Nucleus accumbens (tissue), 56 donors: ENCODE measurements around the gene TCEAL9.
"Not testable (repeated sequence)": the region's sequence is repeated elsewhere in the genome, so short reads cannot be mapped to it uniquely, and the experiment has no call there.

Source experiments
- DNase-seq, 56 donors: peaks; one replicate each; lab custom pipeline; 2025; lab: John Stamatoyannopoulos, UW

Gene TCEAL9

DNA sequence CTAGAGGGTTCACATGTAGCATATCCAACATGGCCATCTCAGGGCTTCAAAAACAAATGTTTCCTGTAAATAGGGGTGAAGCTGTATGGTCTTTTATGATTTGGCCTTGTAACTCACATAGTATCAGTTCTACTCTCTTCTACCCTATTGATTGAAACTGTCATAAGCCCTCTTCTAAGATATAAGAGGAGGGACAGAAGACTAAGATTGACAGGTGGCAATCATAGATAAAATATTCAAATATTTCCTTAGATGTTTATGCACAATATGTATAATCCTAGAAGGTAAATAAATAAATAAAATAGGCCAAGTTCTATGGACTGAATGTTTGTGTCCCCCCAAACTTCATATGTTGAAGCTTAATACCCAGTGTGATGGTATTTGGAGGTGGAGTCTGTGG, 13.2 kb downstream of the TCEAL9 start:
- DNase-seq, result no peak

DNA sequence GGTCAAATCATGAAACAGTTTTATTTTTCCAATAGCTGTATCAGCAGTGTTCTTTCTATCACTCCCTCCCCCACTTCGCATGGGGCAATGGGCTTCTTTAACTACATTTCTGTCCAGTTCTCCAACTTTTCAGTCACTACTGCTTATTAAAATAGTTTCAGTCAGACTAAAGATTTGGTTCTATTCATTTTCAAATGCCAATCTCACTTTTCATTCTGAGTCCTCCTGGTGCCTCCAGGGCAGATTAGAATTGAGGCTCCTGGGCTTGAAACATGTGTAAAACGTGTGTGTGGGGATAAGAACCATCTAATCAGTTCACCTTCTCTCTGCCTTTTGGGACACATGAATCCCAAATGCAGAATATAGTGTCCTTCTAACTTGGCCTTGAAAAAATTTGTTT, 16.6 kb downstream of the TCEAL9 start:
- DNase-seq, result no peak

DNA sequence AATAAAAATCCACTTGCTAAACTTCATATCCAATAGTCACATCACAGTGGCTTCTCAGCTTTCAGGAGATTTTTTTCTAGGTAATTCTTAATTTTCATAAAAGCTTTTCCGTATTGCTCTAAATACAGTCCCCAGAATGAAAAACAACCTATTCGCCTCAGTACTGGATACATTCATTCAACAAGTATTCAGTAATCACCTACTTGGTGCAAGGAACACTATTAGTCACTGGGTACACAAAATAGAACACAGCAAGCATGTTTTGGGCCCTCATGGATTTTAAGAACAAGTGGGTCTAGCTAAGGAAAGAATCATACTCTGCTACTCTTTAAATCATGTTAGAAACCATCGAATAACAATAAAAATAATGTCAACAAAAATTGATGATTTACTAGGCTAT, 17.3 kb downstream of the TCEAL9 start:
- no peak for DNase-seq

DNA sequence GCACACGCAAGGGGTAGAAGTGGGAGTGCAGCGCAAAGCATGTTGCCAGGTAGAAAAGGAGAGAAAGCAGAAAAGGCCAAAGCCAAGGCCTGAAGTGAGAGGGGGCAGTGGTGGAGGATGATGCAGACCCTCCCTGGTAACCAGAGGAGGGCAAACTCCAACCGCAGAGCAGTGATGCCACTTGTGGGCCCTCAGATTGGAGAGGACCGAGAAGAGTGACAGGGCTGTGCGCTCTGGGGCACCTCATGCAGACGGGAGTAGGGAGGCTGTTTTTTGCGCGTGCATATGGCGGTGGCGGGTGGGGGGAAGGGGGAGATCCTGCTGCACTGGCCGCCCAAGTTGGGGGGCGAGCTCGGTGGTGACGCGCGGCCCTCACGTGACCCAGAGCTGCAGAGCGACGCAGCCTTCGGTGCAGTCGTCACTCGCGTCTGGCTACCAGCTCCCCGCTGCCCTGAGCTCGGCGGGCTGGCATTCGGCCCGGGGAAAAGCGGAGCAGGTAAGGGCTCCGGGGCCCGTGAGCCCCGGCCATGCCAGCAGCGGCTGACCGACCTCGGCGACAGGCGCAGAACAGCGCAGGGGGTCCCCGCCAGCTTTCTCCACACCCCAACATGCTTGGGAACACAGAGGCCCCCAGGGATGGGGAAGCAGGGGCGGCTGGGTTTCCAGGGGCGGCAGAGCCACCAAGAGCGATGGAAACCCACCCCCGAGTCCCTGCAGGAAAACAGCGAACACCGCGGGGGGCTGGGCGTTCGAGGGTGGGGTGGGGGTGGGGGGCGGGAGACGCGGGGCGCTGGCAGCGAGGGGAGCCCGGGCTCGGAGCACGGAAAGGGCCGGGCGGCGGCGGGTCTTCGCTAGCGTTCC, 20.0 kb downstream of the TCEAL9 start, which contains the start of gene BEX3:
BEX3 (plus strand) TSS at position 421 of the 861 bp plus-strand sequence. CDS start 984 bp downstream, outside the sequence.
- DNase-seq, result peak in 55 of 56 donors; percentile 0 to 79 (median 49)

DNA sequence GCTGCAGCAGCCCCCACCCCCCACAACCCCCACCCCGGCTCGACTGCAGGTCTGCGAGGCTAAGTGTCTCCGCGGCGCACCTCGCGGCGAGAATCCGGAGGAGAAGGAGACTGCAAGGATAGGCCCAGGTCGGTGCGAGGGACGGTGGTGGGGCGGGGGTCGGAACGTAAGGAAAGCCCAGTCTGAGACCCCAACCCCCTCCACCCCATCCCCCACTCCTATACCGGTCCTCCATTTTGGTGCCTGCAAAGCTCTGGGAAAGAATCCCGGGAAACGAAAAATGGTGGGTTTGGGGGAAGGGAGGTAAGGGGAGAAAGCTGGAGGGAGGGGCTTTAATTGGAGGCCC, 20.6 kb downstream of the TCEAL9 start:
- DNase-seq, result peak in 25 of 56 donors; percentile 0 to 34 (median 12)

DNA sequence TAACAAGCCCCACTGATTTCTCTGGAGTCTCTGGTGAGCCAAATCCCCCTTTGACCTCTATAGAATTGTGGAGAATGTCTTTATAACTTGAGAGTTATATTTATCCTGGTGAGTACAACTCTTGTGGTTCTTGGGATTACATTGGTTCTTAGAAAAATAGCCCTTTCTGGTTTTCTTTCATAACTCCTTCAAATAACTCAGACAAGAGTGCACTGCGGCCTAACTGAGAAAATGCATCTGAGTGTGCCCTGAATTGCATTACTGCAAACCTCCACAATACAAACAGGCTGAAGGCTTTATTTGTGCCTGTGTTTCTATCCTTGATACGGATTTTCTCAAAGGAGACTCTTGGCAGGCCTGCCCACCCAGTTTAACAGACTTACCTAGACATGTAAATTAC, 22.7 kb downstream of the TCEAL9 start:
- DNase-seq, result no peak

DNA sequence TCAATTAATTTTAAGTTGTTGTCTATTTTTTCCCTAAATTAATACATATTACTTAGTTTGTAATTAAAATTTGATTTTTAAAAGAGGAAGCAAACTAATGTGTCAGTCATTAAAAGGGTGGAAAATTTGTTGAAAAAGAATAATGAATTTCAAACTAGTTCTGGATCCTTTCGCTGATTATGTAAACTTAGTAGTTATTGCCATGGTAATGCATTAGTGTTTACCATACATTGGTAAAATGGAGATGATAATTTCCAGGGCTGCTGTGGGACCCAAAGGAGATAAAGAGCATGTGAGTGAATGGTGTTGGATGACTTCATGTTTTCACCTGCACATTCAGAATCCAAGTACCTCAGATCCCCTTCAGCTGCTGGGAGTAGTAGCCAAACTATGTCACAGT, 26.6 kb downstream of the TCEAL9 start:
- no peak for DNase-seq

DNA sequence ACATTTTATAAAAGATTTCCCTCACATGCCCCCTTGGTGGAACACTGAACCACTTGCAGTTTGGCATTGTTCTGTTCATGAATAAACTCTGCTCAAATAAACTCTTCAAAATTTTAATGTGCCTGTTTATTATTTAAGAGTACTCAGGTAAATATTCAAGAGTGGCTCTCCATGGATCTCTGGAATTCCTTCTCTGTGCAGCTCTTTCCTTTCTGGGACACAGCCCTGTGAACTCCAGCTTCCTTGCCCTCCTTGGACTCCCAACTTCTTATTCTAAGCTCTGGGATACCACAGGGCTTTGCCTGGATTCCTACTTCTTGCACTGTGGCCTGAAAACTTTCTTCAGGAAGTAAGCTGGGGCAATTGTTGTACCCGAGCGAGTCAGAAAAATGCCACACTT, 28.4 kb downstream of the TCEAL9 start:
- DNase-seq, result no peak

DNA sequence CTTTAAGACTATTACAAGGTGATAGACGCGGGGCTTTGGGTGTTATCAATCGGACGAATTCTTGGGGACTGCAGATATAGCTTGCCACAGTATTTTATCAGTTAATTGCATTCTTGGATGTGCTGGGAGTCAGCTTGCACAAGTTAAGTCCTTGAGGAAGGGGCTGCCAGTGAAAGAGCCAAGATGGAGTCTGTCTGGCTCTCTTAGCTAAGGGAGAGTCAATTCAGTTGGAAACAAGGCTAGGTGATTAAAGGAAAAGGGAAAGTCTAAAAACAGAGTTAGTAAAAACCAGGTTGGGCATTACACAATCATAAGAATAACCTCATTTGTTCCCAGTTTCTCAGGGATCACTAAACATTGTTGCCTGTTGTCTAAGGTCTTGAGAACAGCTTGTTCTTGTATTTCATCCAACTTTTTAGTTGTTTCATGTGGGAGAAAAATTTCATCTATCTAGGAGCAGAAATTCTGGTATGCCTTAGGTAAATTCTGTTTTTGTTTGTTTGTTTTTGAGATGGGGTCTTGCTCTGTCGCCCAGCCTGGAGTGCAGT, 29.1 kb downstream of the TCEAL9 start:
- DNase-seq, result not testable (repeated sequence)

DNA sequence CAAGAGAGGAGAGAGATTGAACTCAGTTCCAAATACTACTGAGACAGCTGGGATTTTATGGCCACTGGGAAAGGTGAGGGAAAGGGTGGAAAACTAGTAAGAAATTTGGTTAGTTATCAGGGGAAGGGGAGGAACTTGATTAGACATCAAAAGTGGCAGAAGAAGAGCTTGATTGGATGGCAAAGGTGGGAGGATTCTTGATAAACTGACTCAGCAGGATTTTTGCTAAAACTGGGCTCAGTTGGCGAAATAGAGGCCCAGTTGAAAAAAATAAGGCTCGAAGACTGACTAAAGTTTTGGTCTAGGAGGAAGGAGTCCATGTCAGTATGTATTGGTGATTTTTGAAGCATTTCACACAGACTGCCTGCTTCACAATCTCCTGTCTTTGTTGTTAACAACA, 30.0 kb downstream of the TCEAL9 start:
- DNase-seq, result no peak

DNA sequence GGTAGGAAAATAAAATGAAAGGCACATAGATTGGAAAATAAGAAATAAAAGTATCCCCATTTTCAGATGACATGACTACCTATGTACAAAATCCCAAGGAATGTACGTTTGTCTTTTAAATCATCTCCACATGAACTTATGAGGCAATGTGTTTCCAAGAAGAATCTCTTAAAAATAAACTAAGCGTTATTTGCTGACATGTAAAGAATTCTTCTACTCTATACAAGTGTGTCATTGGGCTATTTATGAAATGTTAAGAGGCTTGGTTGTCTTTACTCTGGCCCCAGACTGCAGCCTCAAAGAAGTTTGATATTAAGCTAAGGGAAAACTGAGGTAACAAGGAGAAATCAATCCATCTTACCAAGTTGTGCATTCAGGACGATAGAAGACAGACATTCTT, 37.2 kb downstream of the TCEAL9 start:
- DNase-seq, result no peak

DNA sequence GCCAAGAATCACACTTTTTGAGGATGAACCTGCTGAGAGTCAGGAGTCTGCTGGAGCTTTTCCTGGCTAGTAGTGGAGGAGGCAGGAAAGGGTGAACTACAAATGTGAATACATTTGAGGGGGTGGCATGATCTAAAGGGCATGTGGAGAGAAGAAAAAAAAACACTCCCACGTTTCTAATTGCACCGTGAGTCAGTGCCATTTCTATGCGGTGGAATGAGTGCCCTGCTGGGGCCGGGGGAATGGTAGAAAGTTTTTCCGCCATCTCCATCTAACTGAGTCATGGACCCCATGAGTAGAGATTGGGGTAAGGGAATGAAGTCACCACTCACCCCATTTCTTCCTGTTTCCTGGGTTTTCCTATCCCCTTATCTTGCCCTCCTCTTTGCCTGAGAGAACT, 39.9 kb downstream of the TCEAL9 start:
- no peak for DNase-seq

DNA sequence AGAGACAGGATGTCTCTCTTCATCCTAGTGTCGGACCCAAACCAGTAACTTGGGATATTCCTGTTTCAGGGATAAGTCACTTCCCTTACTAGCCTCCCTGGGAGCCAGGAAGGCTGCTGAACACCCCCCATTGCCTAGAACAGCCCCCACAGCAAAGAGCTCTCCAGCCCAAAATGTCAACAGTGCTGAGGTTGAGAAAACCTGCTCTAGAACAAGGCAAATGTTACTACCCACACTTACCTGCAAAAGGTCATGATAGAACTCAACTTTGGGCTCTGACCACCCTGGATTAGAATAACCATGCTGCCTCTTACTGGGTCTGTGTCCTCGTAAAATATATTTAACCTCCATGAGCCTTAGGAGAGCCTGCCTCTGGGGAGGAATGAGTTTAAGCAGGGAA, 40.4 kb downstream of the TCEAL9 start:
- DNase-seq, result no peak

DNA sequence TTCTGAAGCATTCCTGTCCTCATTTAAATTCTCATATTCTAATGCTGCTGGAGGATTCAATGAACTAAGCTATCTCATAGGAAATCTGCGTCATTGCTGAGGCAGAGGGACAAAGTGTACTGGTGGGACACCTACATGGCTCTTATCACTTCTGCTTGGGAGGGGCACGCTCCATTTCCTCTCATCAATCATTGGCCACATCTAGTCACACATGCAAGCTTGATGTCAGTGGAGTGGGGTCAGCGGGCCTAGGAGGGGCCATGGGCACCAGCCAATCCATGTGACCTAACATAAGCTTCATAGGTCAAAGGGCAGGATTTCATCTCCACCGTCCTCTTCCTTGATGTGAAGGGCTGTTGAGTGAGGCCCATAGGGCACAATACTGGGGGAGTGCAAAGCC, 41.4 kb downstream of the TCEAL9 start:
- no peak for DNase-seq

DNA sequence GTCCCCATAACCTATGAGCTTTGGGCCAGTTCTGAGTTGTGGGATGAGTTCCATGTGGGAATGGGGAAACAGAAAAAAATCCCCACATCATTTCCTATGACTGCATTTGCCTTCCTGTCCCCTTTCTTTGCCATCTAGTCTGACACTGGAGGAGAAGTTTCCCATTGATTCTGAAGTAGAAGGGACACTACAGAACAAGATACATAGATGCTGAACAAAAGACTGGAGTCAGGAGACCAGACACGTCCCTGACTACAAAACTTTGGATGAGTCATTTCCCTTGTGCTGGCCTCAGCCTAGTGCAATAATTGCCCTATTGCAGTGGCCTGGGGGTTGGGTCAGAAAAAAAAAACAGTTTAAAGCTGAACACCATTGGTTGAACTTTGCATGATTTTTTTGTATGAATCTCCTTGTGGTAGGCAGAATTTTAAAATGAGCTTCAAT, 42.1 kb downstream of the TCEAL9 start:
- no peak for DNase-seq

DNA sequence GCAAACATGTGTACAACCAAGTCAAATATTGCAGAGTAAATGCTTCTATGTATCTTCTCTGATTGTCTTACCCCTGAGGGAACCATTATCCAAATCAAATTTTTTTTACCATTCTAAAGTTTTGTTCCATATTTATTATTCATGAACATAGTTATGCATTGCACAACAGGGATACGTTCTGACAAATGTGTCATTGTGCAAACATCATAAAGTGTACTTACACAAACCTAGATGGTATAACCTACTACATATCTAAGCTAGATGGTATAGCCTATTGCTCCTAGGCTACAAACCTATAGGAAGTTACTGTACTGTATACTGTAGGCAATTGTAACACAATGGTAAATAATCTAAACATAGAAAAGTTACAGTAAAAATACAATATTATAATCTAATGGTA, 43.4 kb downstream of the TCEAL9 start:
- DNase-seq, result no peak

DNA sequence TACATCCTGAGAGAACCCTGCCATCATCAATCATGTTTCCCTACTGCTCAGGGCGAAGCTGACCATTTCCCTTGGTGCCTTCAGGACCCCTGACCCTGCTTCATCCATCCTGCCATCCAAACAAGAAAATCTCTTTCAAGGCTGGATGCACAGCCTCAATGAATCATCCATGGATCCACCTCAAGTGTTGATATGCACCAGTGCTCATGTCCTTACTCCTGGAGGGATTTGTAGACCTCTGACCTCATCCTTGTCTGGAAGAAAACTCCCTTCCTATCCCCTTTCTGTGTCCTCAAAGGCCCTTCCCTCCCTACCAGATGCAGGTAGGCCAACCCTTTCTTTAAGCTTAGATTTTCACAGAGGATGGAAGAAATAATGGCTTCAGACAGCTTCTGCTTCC, 44.6 kb downstream of the TCEAL9 start:
- no peak for DNase-seq

DNA sequence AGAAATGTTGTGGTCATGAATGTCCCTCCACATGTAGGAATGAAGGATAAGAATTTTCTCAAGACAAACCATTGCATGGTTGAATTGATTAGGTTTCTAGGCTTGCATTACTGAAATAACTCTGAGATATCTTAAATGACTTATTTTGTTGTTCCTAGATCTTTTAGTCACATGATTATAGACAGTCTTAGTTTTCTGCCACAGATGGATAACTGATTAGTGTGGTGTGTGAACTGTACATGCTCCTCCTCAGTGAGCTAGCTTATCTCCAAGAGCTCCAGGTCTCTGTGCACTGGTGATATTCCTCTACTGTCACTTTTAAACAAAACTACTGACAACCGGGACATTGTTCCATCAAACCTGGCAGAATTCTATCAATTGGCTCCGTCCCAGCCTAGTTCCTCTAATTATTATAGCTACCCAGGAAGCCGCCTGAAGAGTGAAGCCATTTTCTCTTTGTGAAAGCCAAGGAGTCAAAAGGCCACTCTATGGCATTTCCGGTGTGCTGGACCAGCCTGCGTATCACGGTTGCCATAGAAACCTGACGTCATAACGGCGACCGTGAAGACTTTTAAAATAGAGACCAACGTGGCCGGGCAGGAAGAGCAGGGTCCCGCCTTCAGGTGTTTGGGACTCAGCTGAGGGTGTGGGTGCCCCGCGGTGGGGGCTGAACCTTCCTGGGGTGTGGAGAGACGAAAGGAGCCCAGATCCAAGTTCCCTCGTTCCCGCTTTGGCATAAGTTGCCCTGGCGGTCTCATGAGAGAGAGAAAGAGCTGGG, 48.1 kb downstream of the TCEAL9 start:
- DNase-seq, result peak in 40 of 56 donors; percentile 0 to 61 (median 8)

DNA sequence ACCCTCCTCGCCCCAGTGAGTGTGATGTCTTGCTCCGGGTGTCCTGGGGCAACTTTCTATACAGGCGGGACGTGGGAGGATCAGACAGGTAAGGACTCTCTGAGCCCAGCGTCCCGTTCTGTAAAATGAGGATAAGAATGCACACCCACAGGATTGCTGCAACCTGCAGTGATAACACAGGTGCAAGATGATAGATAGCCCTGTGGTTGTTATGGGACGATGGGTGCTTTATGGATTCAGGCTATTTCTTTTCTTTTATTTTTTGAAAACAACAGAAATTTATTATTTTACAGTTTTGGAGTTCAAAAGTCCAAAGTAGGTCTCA, 48.7 kb downstream of the TCEAL9 start:
- no peak for DNase-seq

DNA sequence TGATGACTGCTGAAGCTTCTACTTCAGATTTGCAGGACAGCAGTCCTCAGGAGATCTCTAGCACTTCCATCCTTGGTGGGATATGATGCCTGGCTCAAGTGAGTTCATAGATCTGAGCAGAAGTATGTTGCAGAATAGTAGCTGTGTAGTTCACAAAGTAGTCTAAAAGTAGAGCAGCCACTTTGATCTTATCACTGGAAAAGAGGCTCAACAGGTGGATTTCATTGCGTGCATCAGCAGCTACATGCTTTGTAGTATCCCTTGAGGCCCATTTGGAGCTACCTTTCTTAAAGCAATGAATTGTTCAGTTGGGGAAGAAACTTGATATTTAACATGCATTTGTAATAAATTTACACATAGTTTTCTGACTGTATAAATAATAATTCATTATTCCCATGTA, 50.0 kb downstream of the TCEAL9 start:
- no peak for DNase-seq

DNA sequence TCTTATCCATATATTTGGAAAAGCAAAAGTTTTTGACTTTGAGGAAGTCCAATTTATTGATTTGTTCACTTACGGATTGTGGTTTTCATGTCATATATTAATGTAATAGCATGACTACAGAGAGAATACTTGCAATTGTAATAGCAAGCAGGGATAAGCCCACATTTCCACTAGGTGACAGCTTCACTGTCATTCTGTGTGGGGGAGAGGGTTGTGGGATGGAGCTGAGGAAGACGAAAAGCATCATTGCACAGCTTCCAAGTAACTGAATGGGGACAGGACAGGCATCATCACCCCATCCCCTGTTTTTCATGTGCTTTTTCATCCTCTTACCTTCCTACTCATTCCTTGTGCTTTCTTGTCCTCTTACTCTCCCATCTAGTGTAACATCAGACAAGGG, 51.5 kb downstream of the TCEAL9 start:
- peak in 7 of 56 donors; percentile 3 to 22 (median 8) for DNase-seq
